ENCODE data around the gene TUBGCP3. TPM values are rescaled to one million over a fixed set of nuclear protein-coding genes. Genes with fewer than 3 reads are reported as not detected.

TUBGCP3 gene
- total and polyA plus RNA-seq, 4 donors, result 6.7 to 31.0 (median 17.3) TPM

GRCh38 chr13:112462408-112462807, 125.5 kb downstream of the TUBGCP3 start (continued):
- TF ChIP-seq FOXA2 (IDR thresholded peaks at IDR 0.05) (no peak), JUND (IDR thresholded peaks at IDR 0.05) (no peak)

GRCh38 chr13:112457485-112457884, 130.5 kb downstream of the TUBGCP3 start:
- Histone ChIP-seq H3K9me3 (ENCODE audit: control insufficient read depth in 4 of 4, low read length in 3 of 4) (no peaks in the 10 kb centered on the region), H3K27me3 (ENCODE audit: control insufficient read depth in 4 of 4, insufficient read depth in 4 of 4, low read length in 3 of 4) (no peaks in the 10 kb centered on the region), H3K4me1 (ENCODE audit: control insufficient read depth in 4 of 4, insufficient read depth in 4 of 4, low read length in 3 of 4) (no peaks in the 10 kb centered on the region), H3K27ac (ENCODE audit: low read depth in 1 of 2, low read length in 2 of 2) (no peak overlapping the region), H3K36me3 (ENCODE audit: control insufficient read depth in 4 of 4, insufficient read depth in 3 of 4, low read depth in 1 of 4, low read length in 3 of 4) (peaks cover 0 to 4% (median 2%) of the 10 kb centered on the region in 4 donors), H3K4me3 (ENCODE audit: low read depth in 1 of 3, low read length in 3 of 3) (no peak overlapping the region), H3K9ac (ENCODE audit: low read depth in 1 of 2, low read length in 2 of 2) (no peak overlapping the region)
- 89% methylated on average over 13 of the region's 13 CpGs for WGBS
- TF ChIP-seq FOXA2 (IDR thresholded peaks at IDR 0.05) (no peak), NR2F2 (IDR thresholded peaks at IDR 0.05) (no peak), REST (IDR thresholded peaks at IDR 0.05) (no peak), GABPA (IDR thresholded peaks at IDR 0.05 in 1 of 2, conservative IDR thresholded peaks at IDR 0.05 in 1 of 2) (no peak), JUND (IDR thresholded peaks at IDR 0.05) (no peak), YY1 (IDR thresholded peaks at IDR 0.05) (no peak), HNF4G (IDR thresholded peaks at IDR 0.05) (no peak), EGR1 (IDR thresholded peaks at IDR 0.05; ENCODE audit: low read depth in 2 of 2) (no peak), TAF1 (conservative IDR thresholded peaks at IDR 0.05) (no peak), RXRA (IDR thresholded peaks at IDR 0.05) (no peak), FOXA1 (IDR thresholded peaks at IDR 0.05) (no peak), ATF3 (IDR thresholded peaks at IDR 0.05) (no peak), SP1 (IDR thresholded peaks at IDR 0.05) (no peak), CTCF (IDR thresholded peaks at IDR 0.05; ENCODE audit: low read depth, low read length, missing input control) (no peak), MAX (IDR thresholded peaks at IDR 0.05) (no peak), RAD21 (IDR thresholded peaks at IDR 0.05) (no peak), ZBTB33 (IDR thresholded peaks at IDR 0.05) (no peak), HNF4A (conservative IDR thresholded peaks at IDR 0.05) (no peak)
- no peak for DNase-seq (ENCODE audit: low spot score)
